ACC112 (cell line): Measurements from ENCODE around the gene GRIFIN.
"Not testable (repeated sequence)": the region's sequence is repeated elsewhere in the genome, so short reads cannot be mapped to it uniquely, and the experiment has no call there.

Source experiments
- H2AFZ ChIP-seq: fragments of 200-600 bp; sonication (generic); one replicate; pipeline ENCODE4 v1.6.0; 2017; ENCODE audit warnings: antibody characterized with exemption, low read length; ENCODE audit not compliant: unreplicated experiment
- H3K27ac ChIP-seq: fragments of 200-600 bp; sonication (generic); 2 replicates; pipeline ENCODE4 v1.5.1; 2014; ENCODE audit warnings: low read depth, mild to moderate bottlenecking, antibody characterized with exemption, low read length, moderate library complexity
- H3K27me3 ChIP-seq: fragments of 200-600 bp; sonication (generic); 2 replicates; pipeline ENCODE4 v1.6.1; 2014; ENCODE audit warnings: mild to moderate bottlenecking, antibody characterized with exemption, low read length, moderate library complexity, mixed read lengths; ENCODE audit not compliant: insufficient read depth
- H3K36me3 ChIP-seq: fragments of 200-600 bp; sonication (generic); 2 replicates; pipeline ENCODE4 v1.6.1; 2016; ENCODE audit warnings: mild to moderate bottlenecking, antibody characterized with exemption, low read length, moderate library complexity, mixed read lengths; ENCODE audit not compliant: insufficient read depth
- H3K4me1 ChIP-seq: fragments of 200-600 bp; sonication (generic); one replicate; pipeline ENCODE4 v1.6.1; 2016; ENCODE audit warnings: low read length, mixed read lengths; ENCODE audit not compliant: insufficient read depth, unreplicated experiment, control insufficient read depth
- H3K4me3 ChIP-seq: fragments of 200-600 bp; sonication (generic); 2 replicates; pipeline ENCODE4 v1.5.1; 2014; ENCODE audit warnings: mild to moderate bottlenecking, low read depth, low read length
- H3K79me2 ChIP-seq: fragments of 200-600 bp; sonication (generic); one replicate; pipeline ENCODE4 v1.6.0; 2016; ENCODE audit warnings: low read length; ENCODE audit not compliant: control insufficient read depth, unreplicated experiment, insufficient read depth

The GRIFIN gene

GRCh38 chr7:2475678-2476015 is 551 bp downstream of the GRIFIN start:
- Histone ChIP-seq H3K4me3 (no peak overlapping the region), H3K27me3 (no peaks in the 10 kb centered on the region), H3K27ac (no peak overlapping the region), H3K79me2 (no peaks in the 10 kb centered on the region), H3K36me3 (no peaks in the 10 kb centered on the region), H3K4me1 (peaks cover 4% of the 10 kb centered on the region), H2AFZ (no peak overlapping the region)

GRCh38 chr7:2474813-2475677 is 1.2 kb downstream of the GRIFIN start:
- Histone ChIP-seq H3K4me3 (no peak overlapping the region), H2AFZ (no peak overlapping the region), H3K36me3 (no peaks in the 10 kb centered on the region), H3K4me1 (peaks cover 4% of the 10 kb centered on the region), H3K79me2 (no peaks in the 10 kb centered on the region), H3K27me3 (no peaks in the 10 kb centered on the region), H3K27ac (no peak overlapping the region)

- Histone ChIP-seq H3K36me3 (no peaks in the 10 kb centered on the region), H3K27me3 (no peaks in the 10 kb centered on the region), H3K4me1 (peaks cover 4% of the 10 kb centered on the region), H3K79me2 (no peaks in the 10 kb centered on the region), H3K27ac (no peak overlapping the region), H3K4me3 (no peak overlapping the region), H2AFZ (no peak overlapping the region)
Observed at GRCh38 chr7:2474224-2474623, 2.0 kb downstream of the GRIFIN start.

GRCh38 chr7:2473496-2474180 is 2.6 kb downstream of the GRIFIN start:
- Histone ChIP-seq H3K36me3 (no peaks in the 10 kb centered on the region), H2AFZ (no peak overlapping the region), H3K27me3 (no peaks in the 10 kb centered on the region), H3K27ac (no peak overlapping the region), H3K4me1 (peaks cover 4% of the 10 kb centered on the region), H3K4me3 (no peak overlapping the region), H3K79me2 (no peaks in the 10 kb centered on the region)

- H3K79me2 ChIP-seq = no peaks in the 10 kb centered on the region
- H3K36me3 ChIP-seq = no peaks in the 10 kb centered on the region
- peaks cover 1% of the 10 kb centered on the region for H3K4me1 ChIP-seq
- no peak overlapping the region for H3K27ac ChIP-seq
- H2AFZ ChIP-seq = no peak overlapping the region
- H3K4me3 ChIP-seq = no peak overlapping the region
- no peaks in the 10 kb centered on the region for H3K27me3 ChIP-seq
Observed at GRCh38 chr7:2472739-2473138, 3.5 kb downstream of the GRIFIN start.

GRCh38 chr7:2471396-2471795 is 4.8 kb downstream of the GRIFIN start:
- Histone ChIP-seq H3K27me3 (no peaks in the 10 kb centered on the region), H3K36me3 (no peaks in the 10 kb centered on the region), H2AFZ (no peak overlapping the region), H3K27ac (no peak overlapping the region), H3K4me3 (no peak overlapping the region), H3K4me1 (no peaks in the 10 kb centered on the region), H3K79me2 (no peaks in the 10 kb centered on the region)

- no peak overlapping the region for H3K27ac ChIP-seq
- no peak overlapping the region for H3K4me3 ChIP-seq
- no peaks in the 10 kb centered on the region for H3K79me2 ChIP-seq
- no peaks in the 10 kb centered on the region for H3K4me1 ChIP-seq
- no peaks in the 10 kb centered on the region for H3K27me3 ChIP-seq
- H3K36me3 ChIP-seq = no peaks in the 10 kb centered on the region
- no peak overlapping the region for H2AFZ ChIP-seq
Observed at GRCh38 chr7:2471022-2471329, 5.2 kb downstream of the GRIFIN start.

GRCh38 chr7:2470204-2471021 is 5.8 kb downstream of the GRIFIN start:
- no peaks in the 10 kb centered on the region for H3K79me2 ChIP-seq
- no peak overlapping the region for H3K27ac ChIP-seq
- no peaks in the 10 kb centered on the region for H3K36me3 ChIP-seq
- no peaks in the 10 kb centered on the region for H3K4me1 ChIP-seq
- H2AFZ ChIP-seq = no peak overlapping the region
- no peaks in the 10 kb centered on the region for H3K27me3 ChIP-seq
- no peak overlapping the region for H3K4me3 ChIP-seq

GRCh38 chr7:2469460-2470203 is 6.6 kb downstream of the GRIFIN start:
- not testable (repeated sequence) for H3K4me3 ChIP-seq, H3K4me1 ChIP-seq, H3K36me3 ChIP-seq, H3K79me2 ChIP-seq, H3K27me3 ChIP-seq, H3K27ac ChIP-seq, H2AFZ ChIP-seq

GRCh38 chr7:2468227-2468626 is 8.0 kb downstream of the GRIFIN start:
- Histone ChIP-seq H3K36me3 (no peaks in the 10 kb centered on the region), H3K27me3 (no peaks in the 10 kb centered on the region), H3K79me2 (no peaks in the 10 kb centered on the region), H3K27ac (no peak overlapping the region), H3K4me1 (no peaks in the 10 kb centered on the region), H3K4me3 (no peak overlapping the region), H2AFZ (no peak overlapping the region)
